Mesendoderm (in vitro differentiated cells): ENCODE data around the gene CNNM2.
A peak's percentile ranks its signal among the peaks of the same experiment; 100 is the strongest.

Experiments
- DNase-seq: peaks from one replicate; pipeline ENCODE4 v3.0.0; 2013
- H2AK5ac ChIP-seq: 2 replicates; pipeline ENCODE4 v1.6.1; 2013; ENCODE audit warnings: low read length, inconsistent platforms
- H2BK120ac ChIP-seq: 2 replicates; pipeline ENCODE4 v1.6.1; 2013; ENCODE audit warnings: low read depth, mild to moderate bottlenecking, low read length, moderate library complexity, mixed read lengths
- H2BK15ac ChIP-seq: replicated peaks from 2 replicates; pipeline ENCODE4 v1.6.1; 2013; ENCODE audit warnings: low read depth, mild to moderate bottlenecking, moderate library complexity
- H2BK5ac ChIP-seq: 2 replicates; pipeline ENCODE4 v1.6.1; 2013; ENCODE audit warnings: low read length, inconsistent platforms
- H3K18ac ChIP-seq: 2 replicates; pipeline ENCODE4 v1.6.1; 2013; ENCODE audit warnings: mild to moderate bottlenecking, low read length, mixed read lengths
- H3K23ac ChIP-seq: one replicate; pipeline ENCODE4 v1.6.1; 2013; ENCODE audit warnings: low read length
- H3K27ac ChIP-seq: 2 replicates; pipeline ENCODE4 v1.5.1; 2013; ENCODE audit warnings: low read depth, mild to moderate bottlenecking, inconsistent platforms, low read length, moderate library complexity
- H3K27me3 ChIP-seq: 2 replicates; pipeline ENCODE4 v1.6.1; 2013; ENCODE audit warnings: low read length, control low read depth, mild to moderate bottlenecking, inconsistent platforms; ENCODE audit not compliant: insufficient read depth, poor library complexity
- H3K36me3 ChIP-seq: 2 replicates; pipeline ENCODE4 v1.6.1; 2013; ENCODE audit warnings: low read length, inconsistent platforms; ENCODE audit not compliant: control insufficient read depth, insufficient read depth
- H3K4ac ChIP-seq: one replicate; pipeline ENCODE4 v1.6.1; 2013; ENCODE audit warnings: low read depth, mild to moderate bottlenecking, low read length, moderate library complexity
- H3K4me1 ChIP-seq: 2 replicates; pipeline ENCODE4 v1.6.1; 2013; ENCODE audit warnings: low read depth, low read length, inconsistent platforms; ENCODE audit not compliant: control insufficient read depth
- H3K4me2 ChIP-seq: 2 replicates; pipeline ENCODE4 v1.6.1; 2013; ENCODE audit warnings: low read length
- H3K4me3 ChIP-seq: 2 replicates; pipeline ENCODE4 v1.5.1; 2013; ENCODE audit warnings: mild to moderate bottlenecking, low read length
- H3K56ac ChIP-seq: one replicate; pipeline ENCODE4 v1.6.1; 2013; ENCODE audit warnings: low read length
- H3K79me1 ChIP-seq: 2 replicates; pipeline ENCODE4 v1.6.1; 2013; ENCODE audit warnings: low read length, inconsistent platforms
- H3K79me2 ChIP-seq: 2 replicates; pipeline ENCODE4 v1.6.1; 2013; ENCODE audit warnings: mild to moderate bottlenecking, low read length; ENCODE audit not compliant: control insufficient read depth, insufficient read depth
- H3K9ac ChIP-seq: 2 replicates; pipeline ENCODE4 v1.6.1; 2013; ENCODE audit warnings: low read length, inconsistent platforms
- H4K5ac ChIP-seq: one replicate; pipeline ENCODE4 v1.6.1; 2013; ENCODE audit warnings: low read length
- H4K8ac ChIP-seq: one replicate; pipeline ENCODE4 v1.6.1; 2013; ENCODE audit warnings: low read depth, mild to moderate bottlenecking, control low read depth, low read length, moderate library complexity
- WGBS: extraction: QIAGEN DNeasy Blood & Tissue Kit; methylation state at CpG from one replicate; pipeline ENCODE4 v1.1.7; 2013; ENCODE audit warnings: low lambda C conversion rate, missing lambda C conversion rate; ENCODE audit not compliant: insufficient coverage; ENCODE audit errors: extremely low coverage; 5-methylcytosine and 5-hydroxymethylcytosine counted together

Gene CNNM2

DNA sequence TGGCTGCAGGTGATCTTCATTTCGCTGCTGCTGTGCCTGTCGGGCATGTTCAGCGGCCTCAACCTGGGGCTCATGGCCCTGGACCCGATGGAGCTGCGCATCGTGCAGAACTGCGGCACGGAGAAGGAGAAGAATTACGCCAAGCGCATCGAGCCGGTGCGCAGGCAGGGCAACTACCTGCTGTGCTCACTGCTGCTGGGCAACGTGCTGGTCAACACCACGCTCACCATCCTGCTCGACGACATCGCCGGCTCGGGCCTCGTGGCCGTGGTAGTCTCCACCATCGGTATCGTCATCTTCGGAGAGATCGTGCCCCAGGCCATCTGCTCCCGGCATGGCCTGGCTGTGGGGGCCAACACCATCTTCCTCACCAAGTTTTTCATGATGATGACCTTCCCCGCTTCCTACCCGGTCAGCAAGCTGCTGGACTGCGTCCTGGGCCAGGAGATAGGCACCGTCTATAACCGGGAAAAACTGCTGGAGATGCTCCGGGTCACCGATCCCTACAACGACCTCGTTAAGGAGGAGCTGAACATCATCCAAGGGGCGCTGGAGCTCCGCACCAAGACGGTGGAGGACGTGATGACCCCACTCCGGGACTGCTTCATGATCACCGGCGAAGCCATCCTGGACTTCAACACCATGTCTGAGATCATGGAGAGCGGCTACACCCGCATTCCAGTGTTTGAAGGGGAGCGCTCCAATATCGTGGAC lies 1.3 kb downstream of the CNNM2 start:
- Histone ChIP-seq H3K4me1 (peaks cover 6% of the 10 kb centered on the region), H3K18ac (no peak overlapping the region), H2AK5ac (no peak overlapping the region), H3K4me2 (peak overlapping the region; percentile 66), H3K79me2 (no peaks in the 10 kb centered on the region), H2BK120ac (no peak overlapping the region), H3K9ac (peak overlapping the region; percentile 82), H3K23ac (peak overlapping the region; percentile 94), H4K5ac (no peak overlapping the region), H3K79me1 (no peaks in the 10 kb centered on the region), H2BK15ac (no peak overlapping the region), H3K4ac (no peak overlapping the region), H3K27me3 (no peaks in the 10 kb centered on the region), H3K36me3 (no peaks in the 10 kb centered on the region), H3K56ac (peak overlapping the region; percentile 85), H3K27ac (no peak overlapping the region), H2BK5ac (no peak overlapping the region), H3K4me3 (peak overlapping the region; percentile 94), H4K8ac (no peak overlapping the region)
- DNase-seq, result peak; percentile 59
- no CpG with 5 or more reads among the region's 47 CpGs for WGBS

GRCh38 chr10:102919992-102920739 lies 2.1 kb downstream of the CNNM2 start:
- Histone ChIP-seq H3K23ac (peak overlapping the region; percentile 16), H2AK5ac (no peak overlapping the region), H4K8ac (no peak overlapping the region), H3K4ac (no peak overlapping the region), H3K79me1 (no peaks in the 10 kb centered on the region), H3K79me2 (no peaks in the 10 kb centered on the region), H3K4me1 (peaks cover 6% of the 10 kb centered on the region), H3K9ac (peak overlapping the region; percentile 82), H2BK15ac (no peak overlapping the region), H4K5ac (no peak overlapping the region), H3K27ac (no peak overlapping the region), H3K36me3 (no peaks in the 10 kb centered on the region), H3K56ac (no peak overlapping the region), H3K27me3 (no peaks in the 10 kb centered on the region), H3K4me3 (peak overlapping the region; percentile 94), H2BK5ac (no peak overlapping the region), H3K18ac (no peak overlapping the region), H3K4me2 (peak overlapping the region; percentile 66), H2BK120ac (no peak overlapping the region)
- DNase-seq, result peak; percentile 68
- no CpG with 5 or more reads among the region's 9 CpGs for WGBS

GRCh38 chr10:102923601-102924000 lies 5.5 kb downstream of the CNNM2 start:
- Histone ChIP-seq H3K18ac (no peak overlapping the region), H3K36me3 (no peaks in the 10 kb centered on the region), H3K23ac (no peak overlapping the region), H3K56ac (no peak overlapping the region), H2BK15ac (no peak overlapping the region), H3K27me3 (no peaks in the 10 kb centered on the region), H2AK5ac (no peak overlapping the region), H2BK5ac (no peak overlapping the region), H3K79me1 (no peaks in the 10 kb centered on the region), H2BK120ac (no peak overlapping the region), H3K27ac (no peak overlapping the region), H3K79me2 (no peaks in the 10 kb centered on the region), H3K4me1 (peaks cover 6% of the 10 kb centered on the region), H3K4me2 (no peak overlapping the region), H4K5ac (no peak overlapping the region), H3K4me3 (no peak overlapping the region), H3K4ac (no peak overlapping the region), H4K8ac (no peak overlapping the region), H3K9ac (no peak overlapping the region)
- no peak for DNase-seq

- Histone ChIP-seq H3K79me1 (no peaks in the 10 kb centered on the region), H3K4me3 (no peak overlapping the region), H3K27ac (no peak overlapping the region), H4K5ac (no peak overlapping the region), H3K36me3 (no peaks in the 10 kb centered on the region), H3K79me2 (no peaks in the 10 kb centered on the region), H3K27me3 (no peaks in the 10 kb centered on the region), H3K23ac (no peak overlapping the region), H3K9ac (no peak overlapping the region), H3K4ac (no peak overlapping the region), H4K8ac (no peak overlapping the region), H3K4me1 (no peaks in the 10 kb centered on the region), H2BK120ac (no peak overlapping the region), H3K18ac (no peak overlapping the region), H2AK5ac (no peak overlapping the region), H3K4me2 (no peak overlapping the region), H2BK15ac (no peak overlapping the region), H2BK5ac (no peak overlapping the region), H3K56ac (no peak overlapping the region)
- DNase-seq, result no peak
- WGBS, result no CpG with 5 or more reads among the region's 6 CpGs
Observed at GRCh38 chr10:102926842-102927241, 8.7 kb downstream of the CNNM2 start.

DNA sequence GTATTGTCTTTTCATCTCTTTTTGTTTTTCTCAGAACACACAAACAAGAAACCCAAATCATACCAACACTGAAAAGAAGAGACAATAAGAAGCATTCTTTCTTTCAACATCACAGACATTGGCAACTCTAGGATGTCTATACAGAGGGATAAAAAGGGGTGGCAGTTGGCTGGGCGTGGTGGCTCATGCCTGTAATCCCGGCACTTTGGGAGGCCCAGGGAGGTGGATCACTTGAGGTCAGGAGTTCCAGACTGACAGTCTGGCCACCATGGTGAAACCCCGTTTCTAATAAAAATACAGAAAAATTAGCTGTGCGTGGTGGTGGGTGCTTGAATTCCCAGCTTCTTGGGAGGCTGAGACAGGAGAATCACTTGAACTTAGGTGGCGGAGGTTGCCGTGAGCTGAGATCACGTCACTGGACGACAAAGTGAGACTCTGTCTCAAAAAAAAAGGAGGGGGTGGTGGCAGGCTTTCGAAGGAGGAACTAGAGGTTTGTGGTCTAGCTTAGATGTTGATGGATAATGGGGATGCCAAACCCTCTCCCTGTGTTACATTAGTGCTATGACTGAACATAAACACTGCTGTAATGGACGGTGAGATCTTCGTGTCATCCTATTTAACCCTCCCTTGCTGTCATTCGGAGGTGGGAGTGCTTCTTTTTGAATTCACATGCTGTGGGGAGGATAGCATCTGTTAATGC lies 9.4 kb downstream of the CNNM2 start:
- Histone ChIP-seq H3K27ac (no peak overlapping the region), H2BK120ac (no peak overlapping the region), H3K4me1 (no peaks in the 10 kb centered on the region), H3K79me1 (no peaks in the 10 kb centered on the region), H3K9ac (no peak overlapping the region), H3K27me3 (no peaks in the 10 kb centered on the region), H3K4me2 (no peak overlapping the region), H2AK5ac (no peak overlapping the region), H3K4me3 (no peak overlapping the region), H3K56ac (no peak overlapping the region), H2BK15ac (no peak overlapping the region), H3K4ac (no peak overlapping the region), H4K8ac (no peak overlapping the region), H4K5ac (no peak overlapping the region), H3K36me3 (no peaks in the 10 kb centered on the region), H2BK5ac (no peak overlapping the region), H3K18ac (no peak overlapping the region), H3K79me2 (no peaks in the 10 kb centered on the region), H3K23ac (no peak overlapping the region)
- no CpG with 5 or more reads among the region's 12 CpGs for WGBS
- DNase-seq, result no peak
